A673 (cell line): ENCODE measurements around the gene LMTK3. TPM values are rescaled to one million over a fixed set of nuclear protein-coding genes. Genes with fewer than 3 reads are reported as not detected.
"Not testable (repeated sequence)": the region's sequence is repeated elsewhere in the genome, so short reads cannot be mapped to it uniquely, and the experiment has no call there.

ENCODE experiments used
- BruUV-seq: library from RNA; stranded (reverse); fragments of 400-500 nt; replicated peaks from 2 replicates; lab custom pipeline; 2021; lab: Mats Ljungman, UMichigan
- CTCF ChIA-PET: fragments of 300-600 bp; sonication (Branson Sonifier 250); formaldehyde crosslinking; loops from one replicate; lab custom pipeline; 2022; ENCODE audit warnings: antibody characterized with exemption; lab: Charles Lee
- POLR2A ChIA-PET: fragments of 300-600 bp; sonication (Branson Sonifier 250); formaldehyde crosslinking; loops from one replicate; lab custom pipeline; 2022; ENCODE audit warnings: antibody characterized with exemption; ENCODE audit not compliant: low non-redundant PET; lab: Charles Lee
- DNase-seq: peaks from one replicate; pipeline ENCODE4 v3.0.0-alpha.2; 2015; ENCODE audit warnings: low spot score
- H3K27ac ChIP-seq: fragments of 200-600 bp; sonication (generic); 2 replicates; pipeline ENCODE4 v1.5.1; 2016; ENCODE audit warnings: mixed run types, low read depth, mild to moderate bottlenecking, mixed read lengths, antibody characterized with exemption, low read length; ENCODE audit not compliant: poor library complexity, severe bottlenecking
- H3K27me3 ChIP-seq: fragments of 200-600 bp; sonication (generic); replicated peaks from 2 replicates; pipeline ENCODE4 v1.6.1; 2017; ENCODE audit warnings: mixed run types, low read depth, mild to moderate bottlenecking, mixed read lengths, antibody characterized with exemption, low read length; ENCODE audit not compliant: insufficient read depth, poor library complexity
- H3K36me3 ChIP-seq: fragments of 200-600 bp; sonication (generic); 2 replicates; pipeline ENCODE4 v1.6.1; 2016; ENCODE audit warnings: mixed run types, mild to moderate bottlenecking, mixed read lengths, antibody characterized with exemption, low read length; ENCODE audit not compliant: insufficient read depth, poor library complexity, severe bottlenecking
- H3K4me1 ChIP-seq: fragments of 200-600 bp; sonication (generic); 2 replicates; pipeline ENCODE4 v1.6.1; 2017; ENCODE audit warnings: mixed run types, mild to moderate bottlenecking, mixed read lengths, antibody characterized with exemption, low read length; ENCODE audit not compliant: insufficient read depth, poor library complexity, severe bottlenecking
- H3K4me3 ChIP-seq: fragments of 200-600 bp; sonication (generic); 2 replicates; pipeline ENCODE4 v1.5.1; 2016; ENCODE audit warnings: low read depth, mixed run types, mild to moderate bottlenecking, mixed read lengths, low read length; ENCODE audit not compliant: poor library complexity, severe bottlenecking
- H3K9me3 ChIP-seq: fragments of 200-600 bp; sonication (generic); 2 replicates; pipeline ENCODE4 v1.6.1; 2016; ENCODE audit warnings: mixed run types, low read depth, mild to moderate bottlenecking, mixed read lengths, antibody characterized with exemption, low read length; ENCODE audit not compliant: poor library complexity, severe bottlenecking
- EZH2 ChIP-seq: fragments of 200-600 bp; sonication (generic); IDR thresholded peaks from 2 replicates; pipeline ENCODE4 v1.6.1; 2017; ENCODE audit warnings: borderline replicate concordance, low read depth, mild to moderate bottlenecking, mixed read lengths, antibody characterized with exemption, low read length; ENCODE audit not compliant: poor library complexity, severe bottlenecking
- intact Hi-C: fragments of 100-400 bp; cut with micrococcal nuclease; formaldehyde crosslinking; loops from one replicate; pipeline ENCODE4 v1.10.0; 2022; ENCODE audit not compliant: unreplicated experiment
- total RNA-seq: library from RNA; stranded (reverse); gene quantifications from 2 replicates; pipeline ENCODE4 v1.2.3, GENCODE V29; 2021
- TF ChIP-seq, protein P1 (sequence below): fragments of 300-800, 200-600 bp; sonication (generic); conservative IDR thresholded peaks from 2 replicates; pipeline ENCODE4 v1.5.1; 2017; ENCODE audit warnings: low read depth, mild to moderate bottlenecking, antibody characterized with exemption, low read length, moderate library complexity, mixed read lengths

LMTK3 gene
- total RNA-seq, 1 experiment from 2014 or later: 0.52 TPM

DNA sequence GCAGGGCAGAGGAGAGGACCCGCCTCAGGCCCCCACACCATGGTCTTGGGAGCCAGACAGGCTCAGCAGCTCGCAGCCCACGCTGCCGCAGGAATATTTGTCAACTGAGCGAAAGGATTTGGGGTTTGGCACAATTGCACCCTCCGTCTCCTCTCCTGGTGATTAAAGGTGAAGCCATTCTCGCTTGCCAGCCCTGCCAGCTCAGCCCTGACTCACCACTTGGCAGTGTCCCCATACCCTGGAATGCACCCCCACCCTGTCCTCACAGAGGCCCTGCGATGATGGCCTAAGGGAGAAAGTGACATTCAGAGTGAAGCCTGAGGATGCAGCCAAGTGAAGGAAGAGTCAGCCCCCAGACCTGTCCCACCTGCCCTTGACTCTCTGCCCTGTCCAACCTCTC lies 23.7 kb downstream of the LMTK3 start:
- POLR2A ChIA-PET: no interaction called here
- Histone ChIP-seq H3K27ac (no peak overlapping the region), H3K9me3 (no peaks in the 10 kb centered on the region), H3K4me3 (no peak overlapping the region), H3K4me1 (peaks cover 24% of the 10 kb centered on the region), H3K27me3 (no peaks in the 10 kb centered on the region), H3K36me3 (no peaks in the 10 kb centered on the region)
- no TSS peak for BruUV-seq
- intact Hi-C loops: no loop called here
- DNase-seq: peak; percentile 70
- TF ChIP-seq EZH2: no peak
- TF ChIP-seq, protein P1, sequence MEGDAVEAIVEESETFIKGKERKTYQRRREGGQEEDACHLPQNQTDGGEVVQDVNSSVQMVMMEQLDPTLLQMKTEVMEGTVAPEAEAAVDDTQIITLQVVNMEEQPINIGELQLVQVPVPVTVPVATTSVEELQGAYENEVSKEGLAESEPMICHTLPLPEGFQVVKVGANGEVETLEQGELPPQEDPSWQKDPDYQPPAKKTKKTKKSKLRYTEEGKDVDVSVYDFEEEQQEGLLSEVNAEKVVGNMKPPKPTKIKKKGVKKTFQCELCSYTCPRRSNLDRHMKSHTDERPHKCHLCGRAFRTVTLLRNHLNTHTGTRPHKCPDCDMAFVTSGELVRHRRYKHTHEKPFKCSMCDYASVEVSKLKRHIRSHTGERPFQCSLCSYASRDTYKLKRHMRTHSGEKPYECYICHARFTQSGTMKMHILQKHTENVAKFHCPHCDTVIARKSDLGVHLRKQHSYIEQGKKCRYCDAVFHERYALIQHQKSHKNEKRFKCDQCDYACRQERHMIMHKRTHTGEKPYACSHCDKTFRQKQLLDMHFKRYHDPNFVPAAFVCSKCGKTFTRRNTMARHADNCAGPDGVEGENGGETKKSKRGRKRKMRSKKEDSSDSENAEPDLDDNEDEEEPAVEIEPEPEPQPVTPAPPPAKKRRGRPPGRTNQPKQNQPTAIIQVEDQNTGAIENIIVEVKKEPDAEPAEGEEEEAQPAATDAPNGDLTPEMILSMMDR: no peak
- CTCF ChIA-PET: no interaction called here

DNA sequence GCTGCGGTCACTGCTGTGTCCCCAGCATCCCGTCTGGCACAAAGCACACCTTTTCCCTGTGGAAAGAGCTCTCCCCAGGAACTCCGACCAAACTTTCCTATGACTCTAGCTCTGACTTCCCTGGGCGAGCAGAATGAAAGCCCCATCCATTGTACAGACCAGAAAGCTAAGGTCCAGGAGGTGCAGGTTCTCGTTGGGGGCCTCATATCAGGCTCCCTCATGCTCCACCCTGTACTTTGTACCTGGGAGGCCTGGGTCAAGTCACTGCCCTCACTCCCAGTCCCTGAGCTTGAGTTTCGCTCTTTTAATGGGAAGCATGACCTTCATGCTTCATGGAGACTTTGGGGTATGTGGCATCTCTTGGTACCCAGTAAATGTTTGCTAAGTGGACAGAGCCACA lies 24.1 kb downstream of the LMTK3 start:
- H3K4me3 ChIP-seq: no peak overlapping the region
- ChIA-PET POLR2A (no interaction called here), CTCF (no interaction called here)
- DNase-seq: no peak
- no peaks in the 10 kb centered on the region for H3K9me3 ChIP-seq
- H3K36me3 ChIP-seq: no peaks in the 10 kb centered on the region
- intact Hi-C loops: no loop called here
- H3K27ac ChIP-seq: no peak overlapping the region
- no TSS peak for BruUV-seq
- peaks cover 21% of the 10 kb centered on the region for H3K4me1 ChIP-seq
- H3K27me3 ChIP-seq: no peaks in the 10 kb centered on the region
- TF ChIP-seq EZH2: no peak
- TF ChIP-seq, protein P1: no peak

DNA sequence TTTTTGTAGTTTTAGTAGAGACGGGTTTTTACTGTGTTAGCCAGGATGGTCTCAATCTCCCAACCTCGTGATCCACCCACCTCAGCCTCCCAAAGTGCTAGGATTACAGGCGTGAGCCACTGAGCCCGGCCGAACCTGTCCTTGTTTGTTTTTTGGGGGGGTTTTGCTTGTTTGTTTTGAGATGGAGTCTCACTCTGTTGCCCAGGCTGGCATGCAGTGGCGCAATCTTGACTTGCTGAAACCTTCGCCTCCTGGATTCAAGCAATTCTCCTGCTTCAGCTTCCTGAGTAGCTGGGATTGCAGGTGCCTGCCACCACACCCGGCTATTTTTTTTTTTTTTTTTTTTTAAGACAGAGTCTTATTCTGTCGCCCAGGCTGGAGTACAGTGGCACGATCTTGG lies 24.9 kb downstream of the LMTK3 start:
- H3K9me3 ChIP-seq, H3K27me3 ChIP-seq, intact Hi-C loops, H3K27ac ChIP-seq, CTCF ChIA-PET, DNase-seq, H3K36me3 ChIP-seq, BruUV-seq, POLR2A ChIA-PET, H3K4me3 ChIP-seq: not testable (repeated sequence)
- H3K4me1 ChIP-seq: peaks cover 13% of the 10 kb centered on the region

DNA sequence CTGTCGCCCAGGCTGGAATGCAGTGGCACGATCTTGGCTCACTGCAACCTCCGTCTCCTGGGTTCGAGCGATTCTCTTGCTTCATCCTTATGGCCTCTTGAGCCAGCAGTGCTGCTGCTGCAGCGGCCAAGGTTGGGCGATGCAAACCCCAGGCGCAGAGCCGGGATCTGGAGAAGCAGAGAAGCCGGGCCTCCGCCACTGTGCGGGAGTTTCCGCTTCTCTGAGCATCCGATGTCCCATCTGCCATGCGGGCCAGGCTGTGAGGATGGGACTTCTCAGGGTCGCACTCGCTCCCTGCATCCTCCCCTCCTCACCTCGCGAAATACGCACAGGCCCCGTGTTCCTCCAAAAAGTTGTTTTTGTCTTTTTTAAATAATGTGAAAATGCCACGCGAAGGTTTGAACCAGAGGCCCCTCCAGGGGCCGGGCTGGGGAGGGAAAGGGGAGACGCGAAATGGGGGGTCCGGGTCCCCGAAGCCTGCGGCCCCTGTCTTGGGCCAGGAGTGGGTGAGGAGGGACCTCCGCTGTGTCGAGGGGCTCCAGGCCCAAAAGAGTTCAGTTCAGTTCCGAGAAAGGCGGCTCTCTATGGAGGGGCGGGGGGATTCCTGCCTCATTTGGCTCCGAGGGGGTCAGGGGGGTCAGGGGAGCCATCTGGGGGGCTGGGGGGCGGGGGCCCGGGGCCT lies 26.6 kb downstream of the LMTK3 start:
- intact Hi-C loops: no loop called here
- H3K27ac ChIP-seq: no peak overlapping the region
- H3K9me3 ChIP-seq: no peaks in the 10 kb centered on the region
- TF ChIP-seq EZH2: no peak
- TF ChIP-seq, protein P1: no peak
- no TSS peak for BruUV-seq
- CTCF ChIA-PET: no interaction called here
- peaks cover 7% of the 10 kb centered on the region for H3K4me1 ChIP-seq
- no peaks in the 10 kb centered on the region for H3K36me3 ChIP-seq
- no peaks in the 10 kb centered on the region for H3K27me3 ChIP-seq
- no peak for DNase-seq
- POLR2A ChIA-PET: no interaction called here
- no peak overlapping the region for H3K4me3 ChIP-seq
